Measurements from ENCODE around the gene NEDD4L. TPM values are rescaled to one million over a fixed set of nuclear protein-coding genes. Genes with fewer than 3 reads are reported as not detected.
A peak's percentile ranks its signal among the peaks of the same experiment; 100 is the strongest.

The NEDD4L gene
- total RNA-seq, 1 donor from 2014 or later = 135 TPM

GRCh38 chr18:58387716-58388115 lies 343.7 kb downstream of the NEDD4L start:
- peaks cover 70% of the 10 kb centered on the region for H3K36me3 Mint-ChIP-seq
- H3K4me3 Mint-ChIP-seq = no peak overlapping the region
- peaks cover 11% of the 10 kb centered on the region for H3K4me1 Mint-ChIP-seq
- no peak for TF ChIP-seq CTCF (IDR thresholded peaks at IDR 0.05; ENCODE audit: unreplicated experiment)
- no peak overlapping the region for H3K27ac Mint-ChIP-seq
- no peaks in the 10 kb centered on the region for H3K9me3 Mint-ChIP-seq
- no peak for DNase-seq (ENCODE audit: low spot score in 2 of 2, unreplicated experiment in 2 of 2)
- no peaks in the 10 kb centered on the region for H3K27me3 Mint-ChIP-seq (ENCODE audit: low read depth)

- no peaks in the 10 kb centered on the region for H3K9me3 Mint-ChIP-seq
- TF ChIP-seq CTCF (IDR thresholded peaks at IDR 0.05; ENCODE audit: unreplicated experiment) = no peak
- no peaks in the 10 kb centered on the region for H3K27me3 Mint-ChIP-seq (ENCODE audit: low read depth)
- no peak overlapping the region for H3K4me3 Mint-ChIP-seq
- H3K4me1 Mint-ChIP-seq = peaks cover 11% of the 10 kb centered on the region
- no peak for DNase-seq (ENCODE audit: low spot score in 2 of 2, unreplicated experiment in 2 of 2)
- H3K36me3 Mint-ChIP-seq = peaks cover 69% of the 10 kb centered on the region
- H3K27ac Mint-ChIP-seq = no peak overlapping the region
These were observed 344.7 kb downstream of the NEDD4L start for GRCh38 chr18:58388736-58389135.

GRCh38 chr18:58389745-58390144 lies 345.7 kb downstream of the NEDD4L start:
- DNase-seq (ENCODE audit: low spot score in 2 of 2, unreplicated experiment in 2 of 2) = no peak
- H3K36me3 Mint-ChIP-seq = peaks cover 65% of the 10 kb centered on the region
- H3K4me3 Mint-ChIP-seq = no peak overlapping the region
- H3K27ac Mint-ChIP-seq = no peak overlapping the region
- H3K27me3 Mint-ChIP-seq (ENCODE audit: low read depth) = no peaks in the 10 kb centered on the region
- TF ChIP-seq CTCF (IDR thresholded peaks at IDR 0.05; ENCODE audit: unreplicated experiment) = no peak
- H3K4me1 Mint-ChIP-seq = peaks cover 11% of the 10 kb centered on the region
- no peaks in the 10 kb centered on the region for H3K9me3 Mint-ChIP-seq

- Mint-ChIP-seq H3K4me1 (peaks cover 11% of the 10 kb centered on the region), H3K27ac (no peak overlapping the region), H3K27me3 (ENCODE audit: low read depth) (no peaks in the 10 kb centered on the region), H3K9me3 (no peaks in the 10 kb centered on the region), H3K36me3 (peaks cover 63% of the 10 kb centered on the region), H3K4me3 (no peak overlapping the region)
- DNase-seq (ENCODE audit: low spot score in 2 of 2, unreplicated experiment in 2 of 2) = no peak
- TF ChIP-seq CTCF (IDR thresholded peaks at IDR 0.05; ENCODE audit: unreplicated experiment) = no peak
These were observed 346.4 kb downstream of the NEDD4L start for GRCh38 chr18:58390399-58390798.

- H3K4me3 Mint-ChIP-seq = no peak overlapping the region
- no peak for DNase-seq (ENCODE audit: low spot score in 2 of 2, unreplicated experiment in 2 of 2)
These were observed 347.3 kb downstream of the NEDD4L start for GRCh38 chr18:58391231-58391825.

More at GRCh38 chr18:58391231-58391825, 347.3 kb downstream of the NEDD4L start:
- peaks cover 14% of the 10 kb centered on the region for H3K4me1 Mint-ChIP-seq
- no peak for TF ChIP-seq CTCF (IDR thresholded peaks at IDR 0.05; ENCODE audit: unreplicated experiment)
- H3K27ac Mint-ChIP-seq = peak overlapping the region; percentile 37
- peaks cover 64% of the 10 kb centered on the region for H3K36me3 Mint-ChIP-seq
- no peaks in the 10 kb centered on the region for H3K27me3 Mint-ChIP-seq (ENCODE audit: low read depth)
- no peaks in the 10 kb centered on the region for H3K9me3 Mint-ChIP-seq
